ENCODE measurements around the gene CDR2. TPM values are rescaled to one million over a fixed set of nuclear protein-coding genes. Genes with fewer than 3 reads are reported as not detected.
A peak's percentile ranks its signal among the peaks of the same experiment; 100 is the strongest.

Gene CDR2
- total RNA-seq, 1 experiment from 2014 or later = 35.7 TPM

DNA sequence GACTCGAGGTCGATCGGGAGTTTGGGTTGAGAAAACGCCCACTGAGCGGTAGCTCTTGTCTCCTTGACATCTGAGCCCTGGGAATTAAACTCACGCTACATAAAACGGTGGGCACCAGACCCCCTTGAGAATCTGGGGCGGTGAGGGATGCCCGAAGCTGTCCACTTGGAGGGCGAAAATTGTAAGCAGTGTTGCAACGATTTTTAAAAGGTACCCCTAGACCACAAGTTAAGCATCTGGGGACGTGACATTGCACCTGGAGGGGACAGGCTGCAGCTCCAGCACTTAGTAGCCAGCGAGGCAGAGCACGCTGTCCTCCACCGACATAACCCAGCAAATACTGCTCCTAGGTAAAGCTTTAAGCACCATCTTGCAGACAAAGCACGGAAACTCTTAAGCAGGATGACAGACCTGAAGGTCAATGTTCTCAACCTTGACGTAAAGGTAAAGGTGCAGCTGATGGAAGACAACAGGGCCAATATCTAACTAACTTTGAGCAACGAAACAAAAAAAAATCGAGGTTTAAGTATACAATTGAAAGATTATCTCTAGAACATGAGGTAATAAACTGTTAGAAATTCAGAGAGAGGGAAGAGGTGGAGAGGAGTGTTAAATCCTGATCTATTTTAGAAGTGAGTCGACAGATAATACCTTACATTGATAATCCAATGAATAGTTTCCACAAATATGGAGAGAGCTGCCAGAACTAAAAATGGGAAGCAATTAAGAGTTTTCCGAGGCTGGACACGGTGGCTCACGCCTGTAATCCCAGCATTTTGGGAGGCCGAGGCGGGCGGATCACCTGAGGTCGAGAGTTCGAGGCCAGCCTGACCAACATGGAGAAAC is 921 bp upstream of the CDR2 start:
- ATAC-seq = peak; percentile 12; the same call in 1 of the 2 replicates
- peaks cover 24% of the 10 kb centered on the region for H3K4me1 ChIP-seq (ENCODE audit: control insufficient read depth, insufficient read depth, low read length)
- peak overlapping the region; percentile 62 to 84 for H3K4me3 ChIP-seq (ENCODE audit: low read depth in 2 of 2, low read length in 2 of 2)
- POLR2A ChIA-PET = interaction anchor here (0.5 to 0.6 kb wide), 2 partner anchors 17 to 367 kb away, joined by 4 to 5 read pairs; no protein-coding TSS in a partner anchor
- H3K27me3 ChIP-seq (ENCODE audit: control insufficient read depth, insufficient read depth, low read length) = no peaks in the 10 kb centered on the region
- intact Hi-C loops (cut with micrococcal nuclease; ENCODE audit: unreplicated experiment) = no loop called here
- TF ChIP-seq SIN3A (IDR thresholded peaks at IDR 0.05; ENCODE audit: borderline replicate concordance, insufficient read depth, low read depth, low read length) (no peak), TCF7L2 (IDR thresholded peaks at IDR 0.05; ENCODE audit: low read depth, low read length) (no peak), POLR2AphosphoS5 (IDR thresholded peaks at IDR 0.05; ENCODE audit: low read depth, low read length) (no peak)
- TF ChIP-seq, protein P1, sequence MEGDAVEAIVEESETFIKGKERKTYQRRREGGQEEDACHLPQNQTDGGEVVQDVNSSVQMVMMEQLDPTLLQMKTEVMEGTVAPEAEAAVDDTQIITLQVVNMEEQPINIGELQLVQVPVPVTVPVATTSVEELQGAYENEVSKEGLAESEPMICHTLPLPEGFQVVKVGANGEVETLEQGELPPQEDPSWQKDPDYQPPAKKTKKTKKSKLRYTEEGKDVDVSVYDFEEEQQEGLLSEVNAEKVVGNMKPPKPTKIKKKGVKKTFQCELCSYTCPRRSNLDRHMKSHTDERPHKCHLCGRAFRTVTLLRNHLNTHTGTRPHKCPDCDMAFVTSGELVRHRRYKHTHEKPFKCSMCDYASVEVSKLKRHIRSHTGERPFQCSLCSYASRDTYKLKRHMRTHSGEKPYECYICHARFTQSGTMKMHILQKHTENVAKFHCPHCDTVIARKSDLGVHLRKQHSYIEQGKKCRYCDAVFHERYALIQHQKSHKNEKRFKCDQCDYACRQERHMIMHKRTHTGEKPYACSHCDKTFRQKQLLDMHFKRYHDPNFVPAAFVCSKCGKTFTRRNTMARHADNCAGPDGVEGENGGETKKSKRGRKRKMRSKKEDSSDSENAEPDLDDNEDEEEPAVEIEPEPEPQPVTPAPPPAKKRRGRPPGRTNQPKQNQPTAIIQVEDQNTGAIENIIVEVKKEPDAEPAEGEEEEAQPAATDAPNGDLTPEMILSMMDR (IDR thresholded peaks at IDR 0.05) = no peak
- TF ChIP-seq, protein P2, sequence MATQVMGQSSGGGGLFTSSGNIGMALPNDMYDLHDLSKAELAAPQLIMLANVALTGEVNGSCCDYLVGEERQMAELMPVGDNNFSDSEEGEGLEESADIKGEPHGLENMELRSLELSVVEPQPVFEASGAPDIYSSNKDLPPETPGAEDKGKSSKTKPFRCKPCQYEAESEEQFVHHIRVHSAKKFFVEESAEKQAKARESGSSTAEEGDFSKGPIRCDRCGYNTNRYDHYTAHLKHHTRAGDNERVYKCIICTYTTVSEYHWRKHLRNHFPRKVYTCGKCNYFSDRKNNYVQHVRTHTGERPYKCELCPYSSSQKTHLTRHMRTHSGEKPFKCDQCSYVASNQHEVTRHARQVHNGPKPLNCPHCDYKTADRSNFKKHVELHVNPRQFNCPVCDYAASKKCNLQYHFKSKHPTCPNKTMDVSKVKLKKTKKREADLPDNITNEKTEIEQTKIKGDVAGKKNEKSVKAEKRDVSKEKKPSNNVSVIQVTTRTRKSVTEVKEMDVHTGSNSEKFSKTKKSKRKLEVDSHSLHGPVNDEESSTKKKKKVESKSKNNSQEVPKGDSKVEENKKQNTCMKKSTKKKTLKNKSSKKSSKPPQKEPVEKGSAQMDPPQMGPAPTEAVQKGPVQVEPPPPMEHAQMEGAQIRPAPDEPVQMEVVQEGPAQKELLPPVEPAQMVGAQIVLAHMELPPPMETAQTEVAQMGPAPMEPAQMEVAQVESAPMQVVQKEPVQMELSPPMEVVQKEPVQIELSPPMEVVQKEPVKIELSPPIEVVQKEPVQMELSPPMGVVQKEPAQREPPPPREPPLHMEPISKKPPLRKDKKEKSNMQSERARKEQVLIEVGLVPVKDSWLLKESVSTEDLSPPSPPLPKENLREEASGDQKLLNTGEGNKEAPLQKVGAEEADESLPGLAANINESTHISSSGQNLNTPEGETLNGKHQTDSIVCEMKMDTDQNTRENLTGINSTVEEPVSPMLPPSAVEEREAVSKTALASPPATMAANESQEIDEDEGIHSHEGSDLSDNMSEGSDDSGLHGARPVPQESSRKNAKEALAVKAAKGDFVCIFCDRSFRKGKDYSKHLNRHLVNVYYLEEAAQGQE (IDR thresholded peaks at IDR 0.05; ENCODE audit: insufficient read depth in 1 of 2, low read depth in 2 of 2, low read length in 1 of 2) = no peak
- in situ Hi-C loops (cut with HindIII; ENCODE audit: low pct_unique_long_range_greater_than_20kb, low sequenced_read_pairs) = no loop called here
- peaks cover 3% of the 10 kb centered on the region for H3K36me3 ChIP-seq (ENCODE audit: control insufficient read depth, insufficient read depth, low read length)
- no TSS peak for BruUV-seq (replicated peaks)
- DNase-seq (ENCODE audit: low read depth, low spot score) = no peak
- H3K27ac ChIP-seq (ENCODE audit: low read length) = peak overlapping the region; percentile 87
- CTCF ChIA-PET = no interaction called here
- no peaks in the 10 kb centered on the region for H3K9me3 ChIP-seq (ENCODE audit: control insufficient read depth, insufficient read depth, low read depth, low read length)

DNA sequence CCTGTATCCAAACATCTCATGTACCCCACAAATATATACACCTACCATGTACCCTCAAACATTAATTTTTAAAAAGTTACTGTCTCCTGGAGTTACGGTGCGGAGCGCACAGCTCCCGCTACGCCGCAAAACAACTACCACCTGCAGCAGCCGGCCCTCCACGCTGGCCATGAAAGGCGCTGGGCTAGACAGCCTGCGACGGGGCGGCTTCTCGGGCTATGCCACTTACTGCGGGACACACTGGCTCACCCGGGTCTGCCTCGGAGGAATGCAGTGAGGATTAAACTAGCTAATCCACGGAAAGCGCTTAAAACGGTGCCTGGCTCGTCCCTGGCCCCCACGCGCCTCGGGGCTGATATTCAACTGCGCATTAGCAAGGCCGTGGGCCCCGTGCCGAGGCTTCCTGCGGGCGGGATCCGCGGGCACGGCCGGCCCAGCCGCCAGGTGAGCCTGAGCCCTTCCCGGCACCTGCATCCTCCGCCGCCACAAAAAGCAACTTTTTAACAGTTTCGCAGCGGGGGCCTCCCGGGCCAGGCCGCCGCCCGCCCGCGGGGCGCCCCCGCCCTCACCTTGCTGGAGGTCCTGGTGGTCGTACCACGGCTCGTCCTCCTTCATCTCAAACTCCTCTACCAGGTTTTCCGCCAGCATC is 633 bp downstream of the CDR2 start:
- ChIA-PET CTCF (no interaction called here), POLR2A (no interaction called here)
- H3K9me3 ChIP-seq (ENCODE audit: control insufficient read depth, insufficient read depth, low read depth, low read length) = no peaks in the 10 kb centered on the region
- intact Hi-C loops (cut with micrococcal nuclease; ENCODE audit: unreplicated experiment) = no loop called here
- H3K36me3 ChIP-seq (ENCODE audit: control insufficient read depth, insufficient read depth, low read length) = peaks cover 6% of the 10 kb centered on the region
- H3K27me3 ChIP-seq (ENCODE audit: control insufficient read depth, insufficient read depth, low read length) = no peaks in the 10 kb centered on the region
- no TSS peak for BruUV-seq (replicated peaks)
- TF ChIP-seq POLR2AphosphoS5 (IDR thresholded peaks at IDR 0.05; ENCODE audit: low read depth, low read length) (no peak), SIN3A (IDR thresholded peaks at IDR 0.05; ENCODE audit: borderline replicate concordance, insufficient read depth, low read depth, low read length) (peak; percentile 61; the same call in 1 of the 2 replicates)
- H3K27ac ChIP-seq (ENCODE audit: low read length) = peak overlapping the region; percentile 85
- ATAC-seq (peak; percentile 32), DNase-seq (ENCODE audit: low read depth, low spot score) (no peak)
- peak overlapping the region; percentile 62 to 84 for H3K4me3 ChIP-seq (ENCODE audit: low read depth in 2 of 2, low read length in 2 of 2)
- peaks cover 38% of the 10 kb centered on the region for H3K4me1 ChIP-seq (ENCODE audit: control insufficient read depth, insufficient read depth, low read length)
- in situ Hi-C loops (cut with HindIII; ENCODE audit: low pct_unique_long_range_greater_than_20kb, low sequenced_read_pairs) = no loop called here

Data from Panc1 (cell line).